Mesothelial cell of epicardium (in vitro differentiated cells): Measurements from ENCODE around the gene BTNL9. TPM values are rescaled to one million over a fixed set of nuclear protein-coding genes. Genes with fewer than 3 reads are reported as not detected.
A peak's percentile ranks its signal among the peaks of the same experiment; 100 is the strongest.

Experiments used
- DNase-seq, 2 experiments: peaks; one replicate each; pipeline ENCODE4 v3.0.0; 2021; ENCODE audit warnings: low spot score in 2 of 2; ENCODE audit not compliant: unreplicated experiment in 2 of 2
- H3K27ac Mint-ChIP-seq: 2 replicates; pipeline ENCODE4 v1.8.0; 2021; ENCODE audit warnings: mixed read lengths
- H3K27me3 Mint-ChIP-seq: 2 replicates; pipeline ENCODE4 v1.8.0; 2021; ENCODE audit warnings: low read depth, mixed read lengths
- H3K36me3 Mint-ChIP-seq: 2 replicates; pipeline ENCODE4 v1.8.0; 2021; ENCODE audit warnings: mixed read lengths
- H3K4me1 Mint-ChIP-seq: 2 replicates; pipeline ENCODE4 v1.8.0; 2021; ENCODE audit warnings: mixed read lengths
- H3K4me3 Mint-ChIP-seq: 2 replicates; pipeline ENCODE4 v1.8.0; 2021; ENCODE audit warnings: mild to moderate bottlenecking, moderate library complexity, mixed read lengths
- H3K9me3 Mint-ChIP-seq: 2 replicates; pipeline ENCODE4 v1.8.0; 2021; ENCODE audit warnings: mixed read lengths
- total RNA-seq: library from RNA; stranded (reverse); gene quantifications from 3 replicates; pipeline ENCODE4 v1.2.1, GENCODE V29; 2021
- TF ChIP-seq, protein P1 (sequence below): fragments of 200-600 bp; sonication (generic); IDR thresholded peaks from one replicate; pipeline ENCODE4 v1.5.0; 2021; ENCODE audit warnings: antibody characterized with exemption; ENCODE audit not compliant: unreplicated experiment

BTNL9 gene
- total RNA-seq, 1 donor from 2014 or later = 0.18 TPM

DNA sequence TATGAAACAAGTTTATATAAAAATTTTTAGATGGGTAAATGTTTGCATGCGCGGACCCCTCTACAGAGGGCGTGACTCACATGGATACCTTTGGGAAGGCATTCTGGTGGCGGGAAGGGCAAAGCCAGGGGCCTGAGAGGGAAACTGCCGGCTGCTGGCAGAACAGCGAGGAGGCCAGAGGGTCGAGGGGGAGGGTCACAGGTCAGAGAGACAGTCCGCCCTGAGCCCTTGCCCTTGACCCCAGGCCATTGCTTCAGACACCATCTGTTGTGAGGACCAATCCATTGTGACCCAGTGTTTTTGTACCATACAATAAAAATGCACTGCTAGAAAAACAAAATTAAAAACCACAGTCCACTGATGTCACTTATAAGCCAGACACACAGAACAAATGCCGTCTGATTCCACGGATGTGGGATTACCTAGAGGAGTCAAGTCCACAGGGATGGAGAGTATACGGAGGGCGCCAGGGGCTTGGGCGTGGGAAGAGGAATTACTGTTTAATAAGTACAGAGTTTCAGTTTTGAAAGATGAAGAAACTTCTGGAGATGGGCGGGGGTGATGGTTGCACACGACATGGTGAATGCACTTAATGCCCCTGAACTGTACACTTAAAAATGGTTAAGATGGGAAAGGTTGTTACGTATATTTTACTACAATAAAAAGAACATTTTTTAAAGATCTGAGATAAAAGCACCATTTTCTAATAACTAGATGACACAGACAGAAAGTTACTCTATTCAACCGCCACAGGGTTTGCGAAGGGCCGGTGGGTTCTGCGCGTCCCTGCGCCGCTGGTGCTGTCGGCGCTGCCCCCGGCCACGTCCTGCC, 12.0 kb downstream of the BTNL9 start:
- Mint-ChIP-seq H3K36me3 (no peaks in the 10 kb centered on the region), H3K27me3 (peaks cover 79% of the 10 kb centered on the region), H3K27ac (no peak overlapping the region), H3K4me1 (peaks cover 17% of the 10 kb centered on the region), H3K4me3 (peak overlapping the region; percentile 63), H3K9me3 (no peaks in the 10 kb centered on the region)
- peak in 1 of 2 experiments; percentile 33 for DNase-seq
- TF ChIP-seq, protein P1, sequence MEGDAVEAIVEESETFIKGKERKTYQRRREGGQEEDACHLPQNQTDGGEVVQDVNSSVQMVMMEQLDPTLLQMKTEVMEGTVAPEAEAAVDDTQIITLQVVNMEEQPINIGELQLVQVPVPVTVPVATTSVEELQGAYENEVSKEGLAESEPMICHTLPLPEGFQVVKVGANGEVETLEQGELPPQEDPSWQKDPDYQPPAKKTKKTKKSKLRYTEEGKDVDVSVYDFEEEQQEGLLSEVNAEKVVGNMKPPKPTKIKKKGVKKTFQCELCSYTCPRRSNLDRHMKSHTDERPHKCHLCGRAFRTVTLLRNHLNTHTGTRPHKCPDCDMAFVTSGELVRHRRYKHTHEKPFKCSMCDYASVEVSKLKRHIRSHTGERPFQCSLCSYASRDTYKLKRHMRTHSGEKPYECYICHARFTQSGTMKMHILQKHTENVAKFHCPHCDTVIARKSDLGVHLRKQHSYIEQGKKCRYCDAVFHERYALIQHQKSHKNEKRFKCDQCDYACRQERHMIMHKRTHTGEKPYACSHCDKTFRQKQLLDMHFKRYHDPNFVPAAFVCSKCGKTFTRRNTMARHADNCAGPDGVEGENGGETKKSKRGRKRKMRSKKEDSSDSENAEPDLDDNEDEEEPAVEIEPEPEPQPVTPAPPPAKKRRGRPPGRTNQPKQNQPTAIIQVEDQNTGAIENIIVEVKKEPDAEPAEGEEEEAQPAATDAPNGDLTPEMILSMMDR = no peak

DNA sequence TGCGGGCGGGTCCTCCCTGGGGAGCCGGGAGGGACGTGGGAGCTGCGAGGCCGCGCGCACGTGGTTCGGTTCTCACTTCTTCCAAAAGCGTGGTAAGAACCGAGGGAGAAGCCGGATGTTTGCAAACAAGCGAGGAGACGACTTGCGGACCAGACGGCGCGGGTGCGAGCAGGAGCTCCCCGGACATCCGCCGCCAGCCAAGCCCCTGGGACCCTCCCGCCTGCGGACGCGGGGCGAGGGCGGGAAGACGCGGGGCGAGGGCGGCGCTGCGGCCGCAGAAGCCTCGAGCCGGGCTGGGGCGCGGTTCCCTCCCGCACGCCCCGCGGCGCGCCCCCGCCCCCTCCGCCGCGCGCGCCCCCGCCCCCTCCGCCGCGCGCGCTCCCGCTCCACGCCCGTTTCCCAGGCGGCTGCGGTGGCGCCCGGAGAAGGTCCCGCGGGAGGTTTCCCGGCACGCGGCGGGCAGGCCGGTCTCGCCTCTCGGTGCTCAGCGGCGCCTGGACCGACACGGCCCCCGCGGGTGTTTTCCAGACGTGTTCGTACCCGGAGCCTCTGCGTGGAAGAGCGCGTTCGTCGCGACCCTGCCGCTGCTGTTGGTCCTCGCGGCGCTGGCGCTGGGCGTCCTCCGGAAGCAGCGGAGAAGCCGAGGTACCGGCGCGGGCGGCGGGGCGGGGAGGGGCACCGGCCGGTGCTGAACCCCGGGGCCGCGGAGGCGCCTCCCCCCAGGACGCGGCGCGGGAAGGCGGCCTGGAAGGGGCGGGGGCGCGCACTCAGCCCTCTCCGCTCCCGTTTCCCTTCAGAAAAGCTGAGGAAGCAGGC, 12.8 kb downstream of the BTNL9 start:
- peaks cover 87% of the 10 kb centered on the region for H3K27me3 Mint-ChIP-seq
- no peak overlapping the region for H3K27ac Mint-ChIP-seq
- TF ChIP-seq, protein P1 = no peak

DNA sequence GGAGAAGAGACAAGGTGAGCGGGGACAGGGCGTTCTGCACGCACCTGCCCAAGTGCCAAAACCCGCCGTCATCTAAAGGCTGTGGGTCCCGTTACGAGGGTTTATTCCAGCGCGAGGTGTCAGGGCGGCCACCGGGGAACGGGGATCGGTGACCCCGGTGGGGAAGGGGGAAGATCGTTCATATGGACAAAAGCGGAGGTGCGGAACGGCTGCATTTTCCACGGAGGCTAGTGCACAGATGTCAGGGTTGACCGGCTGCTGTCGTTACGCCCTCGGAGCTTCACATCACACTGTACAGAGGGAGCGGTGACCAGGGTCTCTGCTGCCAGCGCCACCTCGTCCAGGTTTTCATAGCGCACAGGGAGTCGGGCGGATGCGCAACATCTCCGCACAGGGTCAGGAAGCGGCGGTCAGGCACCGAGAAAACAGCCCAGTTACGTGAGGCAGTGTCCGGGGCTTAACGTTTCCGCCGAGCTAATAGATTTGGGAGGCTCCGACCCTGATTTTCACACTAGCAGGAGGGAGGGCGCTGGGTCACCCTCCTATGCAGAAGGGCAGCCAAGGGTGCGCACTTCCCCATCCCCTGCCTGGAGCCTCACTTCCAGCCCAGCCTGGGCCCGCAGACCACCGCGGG, 13.5 kb downstream of the BTNL9 start:
- Mint-ChIP-seq H3K4me1 (peaks cover 17% of the 10 kb centered on the region), H3K36me3 (no peaks in the 10 kb centered on the region), H3K4me3 (peak overlapping the region; percentile 66), H3K9me3 (no peaks in the 10 kb centered on the region), H3K27me3 (peaks cover 94% of the 10 kb centered on the region), H3K27ac (no peak overlapping the region)
- TF ChIP-seq, protein P1 = no peak
- DNase-seq = peak in 1 of 2 experiments; percentile 38

More for the DNA sequence above, 12.8 kb downstream of the BTNL9 start:
- DNase-seq = peak in 1 of 2 experiments; percentile 42
- Mint-ChIP-seq H3K36me3 (no peaks in the 10 kb centered on the region), H3K4me1 (peaks cover 17% of the 10 kb centered on the region), H3K4me3 (peak overlapping the region; percentile 66), H3K9me3 (no peaks in the 10 kb centered on the region)

DNA sequence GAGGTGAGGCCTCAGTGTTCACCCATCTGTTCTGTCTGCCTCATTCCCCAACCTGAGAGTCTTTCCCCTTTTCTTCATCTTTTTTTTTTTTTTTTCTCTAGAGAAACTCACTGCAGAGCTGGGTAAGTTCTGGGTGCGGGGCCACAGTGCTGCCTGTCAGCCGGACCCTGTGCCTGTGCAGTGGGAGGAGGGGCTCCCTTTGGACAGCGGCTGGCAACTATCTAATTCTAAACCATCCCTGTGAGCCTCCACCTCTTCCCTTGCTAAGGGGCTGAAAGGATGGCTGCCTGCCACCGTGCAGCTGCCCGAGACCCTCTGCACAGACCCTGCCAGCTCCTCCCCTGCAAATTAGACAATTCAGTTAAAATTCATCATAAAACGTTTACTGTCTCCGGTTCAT, 14.1 kb downstream of the BTNL9 start:
- no peak overlapping the region for H3K27ac Mint-ChIP-seq
- peak overlapping the region; percentile 66 for H3K4me3 Mint-ChIP-seq
- H3K36me3 Mint-ChIP-seq = no peaks in the 10 kb centered on the region
- peaks cover 96% of the 10 kb centered on the region for H3K27me3 Mint-ChIP-seq
- TF ChIP-seq, protein P1 = no peak
- peaks cover 17% of the 10 kb centered on the region for H3K4me1 Mint-ChIP-seq
- DNase-seq = no peak
- H3K9me3 Mint-ChIP-seq = no peaks in the 10 kb centered on the region

DNA sequence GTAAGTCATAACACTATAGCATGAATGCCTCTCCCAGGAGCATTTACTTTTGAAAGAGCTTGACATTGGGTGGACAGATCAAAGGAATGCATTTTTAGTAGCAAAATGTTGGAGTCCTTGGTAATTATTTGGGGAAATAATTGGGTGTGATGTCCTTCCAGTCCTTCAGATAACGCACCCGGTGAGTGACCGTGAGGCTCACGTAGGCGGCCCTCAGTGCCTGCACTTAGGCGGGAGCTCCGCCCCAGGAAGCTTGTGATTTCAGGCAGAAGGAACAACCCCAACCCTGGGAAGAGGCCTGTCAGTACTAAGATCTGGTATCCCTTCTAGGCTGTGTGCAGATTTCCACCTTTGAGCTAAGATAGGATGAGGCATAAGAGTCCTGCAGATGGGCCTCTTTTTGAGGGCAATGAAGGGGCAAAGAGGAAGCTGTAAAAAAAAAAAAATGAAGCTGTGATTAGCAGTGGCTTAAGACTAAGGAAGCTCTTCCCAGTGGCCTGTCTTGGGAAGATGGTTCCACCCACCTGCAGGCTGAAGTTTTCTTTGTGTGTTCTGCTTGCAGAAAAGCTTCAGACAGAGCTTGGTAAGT, 14.9 kb downstream of the BTNL9 start:
- H3K9me3 Mint-ChIP-seq = no peaks in the 10 kb centered on the region
- H3K27ac Mint-ChIP-seq = no peak overlapping the region
- TF ChIP-seq, protein P1 = no peak
- no peaks in the 10 kb centered on the region for H3K36me3 Mint-ChIP-seq
- peaks cover 17% of the 10 kb centered on the region for H3K4me1 Mint-ChIP-seq
- peak in 1 of 2 experiments; percentile 35 for DNase-seq
- no peak overlapping the region for H3K4me3 Mint-ChIP-seq
- H3K27me3 Mint-ChIP-seq = peaks cover 94% of the 10 kb centered on the region
